Left renal pelvis (tissue), 4 donors: ENCODE data around the gene KRTAP4-6. TPM values are rescaled to one million over a fixed set of nuclear protein-coding genes. Genes with fewer than 3 reads are reported as not detected.
"Not testable (repeated sequence)": the region's sequence is repeated elsewhere in the genome, so short reads cannot be mapped to it uniquely, and the experiment has no call there.

Experiments
- DNase-seq, 4 donors: peaks; one replicate each; pipeline ENCODE4 v3.0.0-alpha.2; 2013; ENCODE audit warnings: low read depth in 4 of 4, low spot score in 3 of 4
- polyA plus RNA-seq, 4 donors: library from polyadenylated mRNA; unstranded; fragments of 120-200 nt; gene quantifications; one replicate each; pipeline ENCODE4 v1.2.1, GENCODE V29; 2013; ENCODE audit not compliant: insufficient read length in 4 of 4

Gene KRTAP4-6
- not detected for polyA plus RNA-seq

- no peak for DNase-seq
Measured at GRCh38 chr17:41140360-41141131, at the start of gene KRTAP4-6. TSS of gene KRTAP4-6 (minus strand) at chr17:41140544. CDS start at chr17:41140487, 57 bp downstream.

- not testable (repeated sequence) for DNase-seq
Measured at GRCh38 chr17:41189837-41190318, 49.5 kb upstream of the KRTAP4-6 start, which contains the start of gene KRTAP9-1. TSS of gene KRTAP9-1 (plus strand) at chr17:41189887. CDS start at chr17:41189887, 0 bp downstream.

GRCh38 chr17:41186872-41187271, 46.5 kb upstream of the KRTAP4-6 start:
- DNase-seq = no peak

- no peak for DNase-seq
Measured at GRCh38 chr17:41185001-41185400, 44.7 kb upstream of the KRTAP4-6 start.

GRCh38 chr17:41184480-41184961, 44.2 kb upstream of the KRTAP4-6 start, which contains the start of gene KRTAP4-1:
TSS of gene KRTAP4-1 (minus strand) at chr17:41184911. CDS start at chr17:41184854, 57 bp downstream.
- DNase-seq = no peak

- no peak for DNase-seq
Measured at GRCh38 chr17:41178843-41179616, 38.7 kb upstream of the KRTAP4-6 start.

GRCh38 chr17:41178341-41178740, 38.0 kb upstream of the KRTAP4-6 start:
- DNase-seq = no peak

GRCh38 chr17:41177727-41178271, 37.5 kb upstream of the KRTAP4-6 start, which contains the start of gene KRTAP4-2:
TSS of gene KRTAP4-2 (minus strand) at chr17:41178221. CDS start at chr17:41178164, 57 bp downstream.
- no peak for DNase-seq

GRCh38 chr17:41176744-41177387, 36.5 kb upstream of the KRTAP4-6 start:
- DNase-seq = no peak

GRCh38 chr17:41171886-41172285, 31.5 kb upstream of the KRTAP4-6 start:
- DNase-seq = no peak

- DNase-seq = no peak
Measured at GRCh38 chr17:41168121-41168520, 27.8 kb upstream of the KRTAP4-6 start, which contains the start of gene KRTAP4-3. TSS of gene KRTAP4-3 (minus strand) at chr17:41168221. CDS start at chr17:41168172, 49 bp downstream.

GRCh38 chr17:41167561-41167960, 27.2 kb upstream of the KRTAP4-6 start:
- no peak for DNase-seq

- no peak for DNase-seq
Measured at GRCh38 chr17:41163828-41164227, 23.5 kb upstream of the KRTAP4-6 start.

- DNase-seq = no peak
Measured at GRCh38 chr17:41160648-41161047, 20.3 kb upstream of the KRTAP4-6 start, which contains the start of gene KRTAP4-4. TSS of gene KRTAP4-4 (minus strand) at chr17:41160748. CDS start at chr17:41160691, 57 bp downstream.

GRCh38 chr17:41160190-41160589, 19.8 kb upstream of the KRTAP4-6 start:
- not testable (repeated sequence) for DNase-seq

- DNase-seq = no peak
Measured at GRCh38 chr17:41153856-41154255, 13.5 kb upstream of the KRTAP4-6 start.

- no peak for DNase-seq
Measured at GRCh38 chr17:41151525-41151924, 11.2 kb upstream of the KRTAP4-6 start.

GRCh38 chr17:41150026-41150425, 9.7 kb upstream of the KRTAP4-6 start:
- no peak for DNase-seq

- no peak for DNase-seq
Measured at GRCh38 chr17:41149652-41149985, 9.3 kb upstream of the KRTAP4-6 start, which contains the start of gene KRTAP4-5. TSS of gene KRTAP4-5 (minus strand) at chr17:41149825. CDS start at chr17:41149767, 58 bp downstream.
